Measurements from ENCODE around the gene VWCE.
A peak's percentile ranks its signal among the peaks of the same experiment; 100 is the strongest.
"Not testable (repeated sequence)": the region's sequence is repeated elsewhere in the genome, so short reads cannot be mapped to it uniquely, and the experiment has no call there.

Gene VWCE

DNA sequence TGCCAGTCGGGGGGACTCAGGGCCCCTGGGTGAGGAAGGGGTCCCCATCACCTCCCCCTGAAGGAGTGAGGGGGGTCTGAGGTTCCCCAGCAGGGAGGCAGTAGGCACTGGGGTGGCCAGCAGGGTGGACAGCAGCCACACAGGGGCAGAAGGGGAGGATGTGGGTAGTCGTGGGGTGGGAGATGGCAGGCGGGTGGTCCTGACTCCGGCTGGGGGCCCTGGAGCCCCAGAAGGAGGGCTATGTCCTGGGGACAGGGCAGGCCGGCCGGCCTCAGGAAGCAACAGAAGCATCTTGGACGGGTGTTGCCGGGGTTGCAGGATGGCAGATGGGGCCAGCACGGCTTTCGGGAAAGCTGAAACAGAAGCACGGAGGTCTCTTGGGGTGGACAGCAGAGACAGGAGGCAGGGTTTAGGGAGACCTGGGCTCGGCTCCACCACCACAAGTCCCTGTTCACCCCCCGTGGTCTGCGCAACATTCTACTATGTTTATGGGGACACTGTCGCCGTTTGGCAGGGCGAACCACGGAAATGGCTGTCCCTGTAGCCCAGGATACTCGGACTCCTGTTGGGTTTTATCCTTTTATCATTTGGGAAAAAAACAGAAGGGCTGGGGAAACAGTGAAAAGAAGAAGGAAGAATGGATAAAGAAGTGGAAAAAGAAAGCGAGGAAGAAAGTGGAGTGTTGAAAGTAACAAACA, 14.1 kb downstream of the VWCE start:
- no peak for DNase-seq

GRCh38 chr11:61279934-61280659, 15.0 kb downstream of the VWCE start:
- peak; percentile 61 for DNase-seq

DNA sequence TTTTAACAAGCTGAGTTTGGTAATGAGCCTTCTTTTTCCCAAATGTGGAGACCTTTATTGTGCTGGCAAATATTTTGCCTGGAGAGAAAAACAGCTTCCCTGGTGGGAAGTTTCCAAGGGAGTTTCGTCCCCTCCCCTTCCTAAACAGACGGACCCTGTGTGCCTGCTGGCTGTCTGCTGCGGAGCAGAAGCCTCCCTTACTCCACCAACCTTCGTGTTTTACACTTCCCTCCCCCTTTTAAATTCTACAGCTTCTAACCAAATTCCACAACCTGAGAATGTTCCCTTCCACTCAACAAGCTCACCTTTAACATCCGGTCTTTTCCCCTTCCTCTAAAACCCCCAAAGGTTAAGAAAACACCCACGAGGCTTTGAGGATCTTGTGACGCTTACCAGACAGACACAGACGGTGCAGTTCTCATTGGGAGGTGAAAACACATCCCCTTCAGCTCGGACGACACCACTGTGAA, 17.1 kb downstream of the VWCE start:
- DNase-seq: no peak

DNA sequence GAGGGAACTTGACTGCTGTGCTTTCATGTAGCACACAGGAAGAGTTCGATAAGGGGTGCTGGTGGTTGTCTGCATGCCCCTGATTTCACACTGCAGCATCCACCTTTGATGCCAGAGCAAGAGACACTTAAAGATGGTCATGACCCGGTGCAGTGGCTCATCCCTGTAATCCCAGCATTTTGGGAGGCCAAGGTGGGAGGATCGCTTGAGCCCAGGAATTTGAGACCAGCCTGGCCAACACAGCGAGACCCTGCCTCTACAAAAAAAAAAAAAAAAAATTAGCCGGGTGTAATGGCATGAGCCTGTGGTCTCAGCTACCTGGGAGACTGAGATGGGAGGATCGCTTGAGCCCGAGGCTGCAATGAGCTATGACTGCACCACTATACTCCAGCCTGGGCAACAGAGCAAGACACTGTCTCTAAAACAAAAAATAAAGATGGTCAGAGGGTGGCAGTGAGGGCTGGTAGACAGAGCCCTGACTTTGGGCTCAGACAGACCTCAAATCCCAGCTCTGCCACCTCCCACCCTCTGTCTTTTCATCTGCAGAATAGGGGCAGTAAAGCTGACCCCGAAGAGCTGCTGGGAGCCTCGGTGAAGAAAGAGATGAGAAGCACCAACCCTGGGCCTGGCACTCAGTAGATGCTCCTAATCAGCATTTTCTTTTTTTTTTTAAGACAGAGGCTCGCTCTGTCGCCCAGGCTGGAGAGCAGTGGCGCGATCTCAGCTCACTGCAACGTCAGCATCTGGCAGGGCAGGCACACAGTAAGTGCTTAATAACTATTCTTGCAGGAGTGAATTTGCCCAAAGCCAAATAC, 17.7 kb downstream of the VWCE start:
- no peak for DNase-seq

- no peak for DNase-seq
These were observed 19.9 kb downstream of the VWCE start for GRCh38 chr11:61275191-61275590.

GRCh38 chr11:61274084-61274483, 21.0 kb downstream of the VWCE start:
- DNase-seq: no peak

DNA sequence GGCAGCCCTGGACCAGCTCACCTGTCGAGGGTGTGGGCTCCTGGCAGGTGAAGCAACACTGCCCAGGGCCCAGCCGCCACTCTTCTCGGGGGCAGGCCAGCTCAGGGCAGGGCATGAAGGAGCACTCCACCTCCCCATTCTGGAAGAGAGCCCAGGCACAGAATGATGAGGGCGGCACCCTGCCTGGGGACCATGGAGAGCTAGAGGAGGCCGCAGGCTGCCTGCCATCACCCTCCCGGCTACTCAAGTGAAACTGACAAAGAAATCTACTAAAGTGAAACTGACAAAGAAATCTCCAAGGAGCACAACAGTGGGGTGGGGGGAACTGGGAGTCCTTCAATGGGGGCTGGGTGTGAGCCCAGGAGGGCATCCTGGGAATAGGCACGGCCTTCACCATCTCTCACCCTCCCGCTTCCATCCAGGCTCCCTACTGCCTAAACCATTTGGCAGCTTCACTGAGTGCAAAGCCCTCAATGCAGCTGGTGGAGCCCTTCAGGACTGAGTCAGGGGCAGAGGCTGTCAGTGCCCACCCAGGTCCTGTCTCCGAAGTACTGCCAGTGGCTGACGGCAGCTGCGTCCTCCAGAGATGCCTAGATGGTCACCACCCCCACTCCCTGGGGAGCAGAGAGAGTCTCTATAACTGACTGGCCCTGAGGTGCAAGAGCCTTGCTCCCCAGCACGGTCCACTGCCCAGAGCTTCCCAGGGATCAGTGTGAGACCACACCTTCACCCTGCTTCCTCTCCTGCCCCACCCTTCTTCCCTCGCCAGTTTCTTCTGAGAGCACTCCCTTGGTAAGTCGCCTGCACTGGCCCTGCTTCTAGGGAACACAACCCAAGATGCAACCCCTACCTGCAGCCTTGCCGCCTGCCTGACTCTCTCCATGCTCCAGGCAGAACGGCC, 21.7 kb downstream of the VWCE start:
- peak; percentile 94 for DNase-seq

DNA sequence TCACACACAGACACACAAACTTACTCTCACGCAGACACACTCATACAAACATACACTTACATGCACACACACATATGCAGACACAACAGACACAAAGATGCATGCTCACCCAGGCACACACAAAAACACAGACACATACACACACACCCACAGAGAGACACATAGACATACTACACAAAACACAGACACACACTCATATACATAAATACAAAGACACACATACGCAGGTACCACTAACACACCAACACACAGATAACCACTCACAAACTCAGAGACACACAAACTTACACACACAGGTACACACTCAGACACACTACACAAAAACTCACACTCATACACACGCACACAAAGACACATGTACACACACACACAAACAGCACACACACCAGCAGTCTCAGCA, 22.4 kb downstream of the VWCE start:
- no peak for DNase-seq

GRCh38 chr11:61270354-61271076, 24.6 kb downstream of the VWCE start:
- DNase-seq: no peak

DNA sequence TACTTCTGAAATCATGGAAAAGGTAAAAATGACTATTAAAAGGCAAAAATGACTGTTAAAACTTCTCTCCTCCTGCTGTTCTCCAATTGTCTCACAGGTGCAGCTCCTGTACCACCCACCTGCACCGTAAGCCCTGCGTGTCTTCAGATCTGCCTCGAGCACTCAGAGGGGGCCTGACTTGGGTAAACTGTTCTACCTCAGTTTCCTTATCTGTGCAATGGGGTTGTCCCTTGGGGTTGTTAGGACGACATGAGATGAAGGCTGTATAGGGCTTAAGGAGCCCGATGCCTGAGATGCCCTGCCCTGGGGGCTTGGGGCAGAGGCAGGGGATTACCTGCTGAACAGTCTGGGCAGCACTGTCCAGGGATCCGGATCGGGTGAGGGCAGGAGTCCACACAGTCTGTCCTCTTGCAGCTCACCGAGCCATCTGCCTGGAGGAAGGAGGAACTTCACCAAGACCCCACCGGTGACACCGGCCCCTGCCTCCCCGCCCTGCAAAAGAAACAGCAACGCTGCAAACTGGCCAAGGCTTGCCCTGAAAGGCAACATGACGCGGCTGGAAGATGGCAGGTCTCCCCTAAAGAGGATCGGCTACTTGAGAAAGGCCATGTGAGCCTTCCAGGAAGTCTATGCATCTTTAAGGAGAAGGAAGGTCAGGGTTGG, 26.4 kb downstream of the VWCE start:
- DNase-seq: no peak

DNA sequence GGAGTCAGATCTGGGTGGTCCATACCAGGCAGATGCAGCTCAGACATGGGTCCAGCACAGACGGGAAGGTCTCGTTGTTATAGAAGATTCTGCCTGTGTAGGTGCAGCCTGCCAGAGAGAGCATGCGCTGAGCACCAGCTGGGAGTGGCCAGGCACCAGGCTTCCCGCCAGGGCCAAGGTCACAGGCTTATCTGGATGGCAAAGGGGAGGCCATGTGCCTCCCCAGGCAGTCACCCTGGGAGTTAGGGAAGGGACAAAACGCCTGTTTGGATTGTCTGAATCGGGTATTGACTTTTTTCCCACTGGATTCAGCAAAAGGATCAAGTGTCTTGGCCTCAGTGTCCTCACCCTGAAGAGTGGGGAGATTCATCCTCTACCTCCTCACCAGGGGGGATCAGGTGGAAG, 27.7 kb downstream of the VWCE start:
- DNase-seq: no peak

DNA sequence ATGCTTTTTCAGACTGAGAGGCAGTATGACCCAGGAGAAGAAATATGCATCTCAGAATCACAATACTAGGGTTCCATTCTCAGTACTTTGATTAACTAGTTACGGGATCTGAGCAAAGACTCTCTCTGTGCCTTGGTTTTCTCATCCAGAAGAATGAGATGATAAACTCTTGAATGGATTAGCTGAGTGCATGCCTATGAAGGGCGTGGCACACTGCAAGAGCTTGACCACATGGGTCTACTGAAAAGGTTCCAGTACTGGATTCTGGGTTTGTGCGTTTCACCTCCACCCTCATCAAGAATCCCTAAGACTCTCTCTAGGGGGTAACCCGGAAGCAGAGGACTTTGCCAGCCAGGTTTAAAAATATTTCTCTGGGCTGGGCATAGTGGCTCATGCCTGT, 28.5 kb downstream of the VWCE start:
- DNase-seq: no peak

DNA sequence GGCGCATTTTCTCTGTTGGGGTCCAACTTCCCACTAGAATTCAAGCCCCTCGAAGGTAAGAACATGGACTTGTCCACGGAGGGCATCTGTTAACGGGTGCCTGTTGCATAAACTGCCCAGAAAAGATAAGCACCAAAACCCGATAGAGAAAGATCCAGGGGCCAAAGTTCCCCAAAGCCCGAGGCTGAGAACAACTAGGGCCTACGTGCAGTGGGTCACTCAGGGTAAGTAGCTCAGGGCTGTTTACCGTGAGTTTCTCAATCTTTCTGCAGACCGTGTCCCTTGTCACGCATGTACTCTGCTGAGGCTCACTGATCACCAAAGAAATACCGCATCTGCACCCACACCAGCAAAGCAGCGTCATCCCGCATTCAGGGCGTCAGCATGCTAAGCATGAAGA, 29.8 kb downstream of the VWCE start:
- DNase-seq: no peak

DNA sequence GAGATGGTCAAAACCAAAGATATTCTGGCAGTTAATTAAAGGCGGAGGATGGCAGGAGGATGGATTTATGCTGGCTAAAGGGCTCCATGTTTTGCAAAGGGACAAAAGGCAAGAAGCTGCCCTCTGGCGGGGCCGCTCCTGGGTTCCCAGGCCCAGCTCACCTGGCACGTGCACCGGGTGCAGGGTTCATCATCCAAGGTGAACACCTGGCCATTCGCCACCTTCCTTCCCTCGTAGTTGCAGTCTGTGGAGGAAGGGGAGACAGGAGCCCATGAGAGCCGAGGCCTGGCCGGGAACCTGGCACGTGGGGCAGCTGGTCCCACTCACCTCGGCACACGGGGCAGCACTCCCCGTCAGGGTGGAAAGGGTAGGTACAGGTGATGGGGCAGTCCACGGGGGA, 30.3 kb downstream of the VWCE start:
- no peak for DNase-seq

DNA sequence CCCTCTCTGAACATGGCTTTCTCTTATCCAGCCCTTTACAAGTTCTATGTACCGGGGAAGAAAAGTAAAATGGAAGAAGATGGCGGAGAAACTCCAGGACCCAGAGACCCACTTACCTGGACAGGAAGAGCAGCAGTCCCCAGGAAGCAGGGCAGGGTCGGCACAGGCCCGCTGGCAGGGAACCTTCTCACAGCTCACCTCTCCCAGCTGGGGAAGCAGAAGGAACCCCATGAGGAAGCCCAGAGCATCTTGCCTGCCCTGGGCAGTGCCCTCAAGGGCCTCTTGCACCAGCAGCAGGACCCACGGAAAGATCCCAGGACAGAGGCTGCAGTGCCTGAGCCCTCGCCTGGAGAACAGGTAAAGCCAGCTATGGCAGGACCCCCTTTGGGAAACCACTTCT, 30.7 kb downstream of the VWCE start:
- no peak for DNase-seq

DNA sequence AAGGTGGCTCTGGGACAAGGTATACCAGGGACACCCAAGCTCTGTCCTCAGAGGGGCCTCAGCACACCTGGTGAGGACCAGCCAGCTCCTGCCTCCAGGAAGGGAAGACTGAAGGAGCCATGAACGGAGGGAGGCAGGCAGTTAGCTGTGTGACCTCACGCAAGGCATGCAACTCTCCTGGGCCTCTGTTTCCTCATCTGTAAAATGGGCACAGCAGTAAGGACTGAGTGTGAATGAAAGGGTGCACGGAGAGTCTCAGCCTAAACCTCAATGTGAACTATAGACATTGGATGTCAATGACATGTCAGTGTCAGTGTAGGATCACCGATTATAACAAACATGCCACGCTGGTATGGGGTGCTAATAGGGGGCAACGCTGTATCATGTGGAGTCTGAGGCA, 35.8 kb downstream of the VWCE start:
- DNase-seq: no peak

GRCh38 chr11:61258546-61258945, 36.6 kb downstream of the VWCE start:
- DNase-seq: no peak

DNA sequence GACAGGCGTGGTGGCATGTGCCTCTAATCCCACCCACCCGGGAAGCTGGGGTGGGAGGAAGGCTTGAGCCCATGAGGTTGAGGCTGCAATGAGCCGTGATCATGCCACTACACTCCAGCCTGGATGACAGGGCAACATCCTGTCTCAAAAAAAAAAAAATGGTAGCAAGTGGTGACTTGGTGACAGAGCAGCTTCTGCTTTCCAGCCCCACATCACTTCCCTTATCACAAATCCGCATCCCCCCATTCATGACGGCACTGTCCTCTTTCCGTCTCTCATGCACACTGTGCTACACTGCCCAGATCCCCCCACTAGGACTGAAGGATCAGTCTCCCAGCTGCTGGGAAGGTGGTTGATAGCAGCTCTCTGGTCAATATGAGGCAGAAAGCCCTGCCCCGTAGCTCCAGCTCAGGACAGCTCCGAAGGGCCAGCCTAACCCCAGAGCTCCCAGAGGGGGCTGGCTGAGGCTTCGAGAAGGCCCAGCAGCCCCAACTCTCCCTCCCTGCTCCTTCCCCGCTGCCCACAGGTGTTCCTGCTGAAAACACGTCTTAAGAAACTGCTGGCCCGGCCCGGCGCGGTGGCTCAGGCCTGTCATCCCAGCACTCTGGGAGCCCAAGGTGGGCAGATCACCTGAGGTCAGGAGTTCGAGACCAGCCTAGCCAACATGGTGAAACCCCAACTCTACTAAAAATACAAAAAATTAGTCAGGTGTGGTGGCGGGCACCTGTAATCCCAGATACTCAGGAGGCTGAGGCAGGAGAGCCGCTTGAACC, 38.2 kb downstream of the VWCE start:
- DNase-seq: no peak

DNA sequence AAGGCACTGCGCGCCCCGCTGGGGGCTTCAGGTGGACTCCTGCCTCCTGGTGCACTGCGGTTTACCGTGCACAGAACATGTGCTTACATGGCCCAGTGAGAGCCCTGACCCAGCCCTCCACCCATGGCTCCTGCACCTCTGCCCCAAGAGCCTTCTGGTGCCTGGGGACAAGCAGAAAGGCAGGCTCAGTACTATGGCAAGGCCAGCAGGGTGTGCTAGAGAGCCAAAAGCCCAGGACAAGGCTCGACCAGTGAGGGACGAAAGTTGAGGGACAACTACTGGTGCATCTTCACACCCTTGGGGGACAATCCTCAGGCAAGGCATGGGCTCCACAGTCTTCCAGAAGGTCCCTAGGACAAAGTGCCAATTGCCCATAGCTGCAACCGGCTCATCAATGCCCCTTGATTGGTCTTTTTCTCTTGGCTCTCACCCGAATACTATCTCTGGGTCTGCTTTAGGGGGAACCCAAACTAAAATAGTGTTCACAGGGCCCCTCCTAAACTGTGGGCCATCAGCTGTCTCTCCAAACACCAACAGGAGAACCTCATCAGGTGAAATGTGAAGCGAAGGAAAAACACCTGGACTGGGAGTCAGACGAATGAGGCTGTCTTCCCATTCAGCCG, 40.6 kb downstream of the VWCE start:
- no peak for DNase-seq

DNA sequence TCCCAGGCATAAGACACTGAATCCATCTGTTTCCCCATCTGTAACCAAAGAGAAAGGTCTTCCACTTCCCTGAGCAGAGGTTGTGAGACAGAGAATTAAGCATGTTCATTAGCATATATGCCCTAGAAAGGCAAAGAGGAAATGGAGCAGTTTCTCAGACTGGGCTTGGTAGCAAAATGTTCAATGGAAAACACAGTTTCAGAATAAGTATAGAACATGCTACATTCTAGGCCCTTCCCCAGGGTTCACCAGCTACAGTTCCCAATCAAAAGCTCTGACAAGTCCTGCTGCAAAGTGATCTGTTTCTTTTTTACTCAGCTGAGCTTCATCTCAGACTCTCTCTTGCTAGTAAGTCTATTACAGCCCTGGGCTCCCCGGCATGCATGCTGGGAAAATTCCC, 42.8 kb downstream of the VWCE start:
- DNase-seq: not testable (repeated sequence)

Data from DMS79 (cell line).